A204.1 (cell line): ENCODE data around the gene SHROOM1.

ENCODE experiments used
- FAIRE-seq: peaks from 2 replicates; lab custom pipeline; 2012; peaks lifted over from hg19 to GRCh38; lab: Jason Lieb, UNC

The SHROOM1 gene

GRCh38 chr5:132850066-132850465, 19.6 kb upstream of the SHROOM1 start:
- FAIRE-seq = no peak

GRCh38 chr5:132849347-132849746, 18.9 kb upstream of the SHROOM1 start:
- no peak for FAIRE-seq

- FAIRE-seq = no peak
Observed at GRCh38 chr5:132848270-132848669, 17.8 kb upstream of the SHROOM1 start.

GRCh38 chr5:132841305-132841704, 10.9 kb upstream of the SHROOM1 start:
- FAIRE-seq = no peak

- FAIRE-seq = no peak
Observed at GRCh38 chr5:132840896-132841295, 10.4 kb upstream of the SHROOM1 start.

- FAIRE-seq = no peak
Observed at GRCh38 chr5:132840313-132840712, 9.9 kb upstream of the SHROOM1 start.

- no peak for FAIRE-seq
Observed at GRCh38 chr5:132839426-132840301, 9.2 kb upstream of the SHROOM1 start.

- FAIRE-seq = no peak
Observed at GRCh38 chr5:132838516-132839282, 8.3 kb upstream of the SHROOM1 start.

GRCh38 chr5:132837868-132838267, 7.4 kb upstream of the SHROOM1 start:
- no peak for FAIRE-seq

GRCh38 chr5:132836852-132837251, 6.4 kb upstream of the SHROOM1 start:
- FAIRE-seq = no peak

- no peak for FAIRE-seq
Observed at GRCh38 chr5:132834057-132834456, 3.6 kb upstream of the SHROOM1 start.

GRCh38 chr5:132832612-132833011, 2.2 kb upstream of the SHROOM1 start:
- FAIRE-seq = no peak

GRCh38 chr5:132831095-132831860, 831 bp upstream of the SHROOM1 start:
- FAIRE-seq = no peak

GRCh38 chr5:132829742-132830435, 558 bp downstream of the SHROOM1 start:
- no peak for FAIRE-seq

GRCh38 chr5:132828846-132829494, 1.5 kb downstream of the SHROOM1 start:
- FAIRE-seq = no peak

GRCh38 chr5:132827943-132828673, 2.3 kb downstream of the SHROOM1 start:
- no peak for FAIRE-seq

GRCh38 chr5:132826424-132827082, 3.9 kb downstream of the SHROOM1 start:
- FAIRE-seq = no peak

- no peak for FAIRE-seq
Observed at GRCh38 chr5:132825834-132826391, 4.5 kb downstream of the SHROOM1 start.

- no peak for FAIRE-seq
Observed at GRCh38 chr5:132825033-132825833, 5.2 kb downstream of the SHROOM1 start.
